IMR-90 (cell line): Measurements from ENCODE around the gene ASTN2. TPM values are rescaled to one million over a fixed set of nuclear protein-coding genes. Genes with fewer than 3 reads are reported as not detected.

Experiments used
- BHLHE40 ChIP-seq: fragments of 150-350 bp; IDR thresholded peaks from 2 replicates; pipeline ENCODE4 v1.6.1; 2016; ENCODE audit warnings: mild to moderate bottlenecking, low read depth, low read length
- CEBPB ChIP-seq: IDR thresholded peaks from 2 replicates; pipeline ENCODE4 v1.6.1; 2012; ENCODE audit warnings: low read depth, low read length, improper control_type of control experiment
- CHD1 ChIP-seq: IDR thresholded peaks from 2 replicates; pipeline ENCODE4 v1.6.1; 2012; ENCODE audit warnings: low read depth, low read length, improper control_type of control experiment
- FOS ChIP-seq: fragments of 150-350 bp; IDR thresholded peaks from 2 replicates; pipeline ENCODE4 v1.6.1; 2016; ENCODE audit warnings: low read depth, low read length
- MAFK ChIP-seq: IDR thresholded peaks from 2 replicates; pipeline ENCODE4 v1.6.1; 2012; ENCODE audit warnings: low read depth, low read length, improper control_type of control experiment
- MAZ ChIP-seq: IDR thresholded peaks from 2 replicates; pipeline ENCODE4 v1.6.1; 2012; ENCODE audit warnings: low read depth, mild to moderate bottlenecking, low read length, improper control_type of control experiment, moderate library complexity, borderline replicate concordance
- POLR2A ChIP-seq: IDR thresholded peaks from 2 replicates; pipeline ENCODE4 v1.6.1; 2012; ENCODE audit warnings: mild to moderate bottlenecking, low read depth, low read length
- RCOR1 ChIP-seq: IDR thresholded peaks from 2 replicates; pipeline ENCODE4 v1.6.1; 2012; ENCODE audit warnings: mild to moderate bottlenecking, low read length, improper control_type of control experiment; ENCODE audit not compliant: insufficient replicate concordance
- USF2 ChIP-seq: fragments of 150-350 bp; IDR thresholded peaks from 2 replicates; pipeline ENCODE4 v1.6.1; 2017; ENCODE audit warnings: mild to moderate bottlenecking, antibody characterized with exemption, low read length, low read depth
- polyA plus RNA-seq, 3 experiments: library from polyadenylated mRNA; depleted of rRNA; stranded (reverse); fragments of >200 nt; gene quantifications; 2 replicates each; pipeline ENCODE4 v1.2.3, GENCODE V29; 2012; ENCODE audit warnings: low replicate concordance in 1 of 3
- total RNA-seq: library from RNA; depleted of rRNA; stranded (reverse); fragments of >200 nt; gene quantifications from 2 replicates; pipeline ENCODE4 v1.2.3, GENCODE V29; 2012

The ASTN2 gene
- total and polyA plus RNA-seq, 2 of the 4 experiments (the other 2 are of a cell fraction) = 3.8 to 6.8 TPM

- TF ChIP-seq USF2 (no peak), CHD1 (no peak), POLR2A (no peak), MAFK (no peak), MAZ (no peak), BHLHE40 (no peak), RCOR1 (no peak), FOS (no peak), CEBPB (no peak)
These were observed at the start of gene ASTN2 (continued) for GRCh38 chr9:117414906-117415331.
